SW480 (cell line): ENCODE measurements around the gene TMUB1.

Experiments used
- DNase-seq: peaks from one replicate; pipeline ENCODE4 v3.0.0-alpha.2; 2016; ENCODE audit warnings: low spot score

The TMUB1 gene

DNA sequence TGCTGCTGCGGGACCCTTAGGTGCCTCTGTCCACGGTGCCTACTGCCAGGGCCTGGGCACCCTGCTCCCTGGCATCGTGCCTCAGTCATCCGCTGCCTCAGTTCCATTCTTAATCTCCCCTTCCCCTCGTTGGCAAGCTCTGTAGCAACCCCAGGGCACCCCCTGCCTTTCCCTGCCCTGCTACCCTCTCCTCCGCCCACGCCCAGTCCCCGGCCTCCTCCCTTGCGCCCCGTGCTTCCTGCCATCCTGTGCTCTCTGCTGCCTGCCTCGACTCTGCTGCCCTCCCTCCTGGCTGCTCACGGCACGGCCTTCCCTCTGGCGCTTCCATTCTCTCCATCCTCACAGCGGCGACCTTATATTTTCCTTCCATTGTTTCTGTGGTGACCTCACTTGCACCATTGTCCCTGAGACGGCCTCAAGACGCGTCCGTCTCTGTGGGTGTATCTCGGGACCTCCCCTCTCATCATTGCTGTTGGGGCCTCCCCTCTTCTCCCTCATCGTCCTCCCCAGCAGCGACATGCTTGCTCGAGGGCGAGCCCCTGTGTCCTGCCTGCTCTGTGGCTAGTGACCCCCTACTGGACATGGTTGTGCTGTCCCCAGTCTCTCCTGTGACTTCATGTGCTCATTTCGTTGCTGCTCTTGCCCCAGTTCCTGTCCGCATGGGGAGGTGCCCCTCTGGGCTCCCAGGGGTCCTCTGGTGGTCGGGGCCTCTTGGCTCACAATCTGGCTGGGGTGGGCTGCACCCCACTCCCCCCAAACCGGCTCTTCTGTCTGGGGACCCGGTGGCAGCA lies 38.3 kb upstream of the TMUB1 start:
- no peak for DNase-seq

DNA sequence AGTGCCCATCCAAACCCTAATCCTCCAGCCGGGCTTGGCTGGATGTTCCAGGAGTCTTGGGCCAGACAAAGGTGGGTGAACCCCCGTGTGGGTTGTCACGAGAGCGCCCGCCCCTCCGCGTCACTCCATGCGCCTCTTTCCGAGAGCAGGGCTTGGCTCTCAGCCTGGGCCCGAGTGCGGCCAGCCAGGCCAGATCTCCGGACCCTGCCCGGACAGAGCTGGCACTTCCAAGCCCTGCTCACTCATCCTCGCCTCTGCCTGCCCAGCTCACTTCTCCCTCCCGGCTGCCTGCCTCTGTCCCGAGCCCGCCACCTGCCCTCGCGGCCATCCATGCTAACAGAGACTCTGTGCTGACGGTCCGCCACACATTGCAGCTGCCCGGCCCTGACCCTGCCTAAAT lies 37.6 kb upstream of the TMUB1 start:
- DNase-seq: no peak

DNA sequence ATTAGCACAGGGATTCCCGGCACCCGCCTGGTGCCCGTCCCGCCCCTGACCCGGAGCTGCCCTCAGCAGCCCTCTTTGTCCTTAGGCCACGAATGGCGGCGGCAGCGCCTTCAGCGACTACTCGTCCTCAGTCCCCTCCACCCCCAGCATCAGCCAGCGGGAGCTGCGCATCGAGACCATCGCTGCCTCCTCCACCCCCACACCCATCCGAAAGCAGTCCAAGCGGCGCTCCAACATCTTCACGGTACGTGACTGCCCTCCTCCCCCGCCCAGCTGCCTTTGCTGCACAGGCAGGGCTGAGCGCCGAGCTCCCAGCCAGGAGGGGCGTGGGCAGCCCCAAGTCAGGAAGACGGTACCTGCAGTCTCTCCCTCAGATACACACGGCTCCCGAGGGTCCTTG lies 36.6 kb upstream of the TMUB1 start:
- DNase-seq: no peak

DNA sequence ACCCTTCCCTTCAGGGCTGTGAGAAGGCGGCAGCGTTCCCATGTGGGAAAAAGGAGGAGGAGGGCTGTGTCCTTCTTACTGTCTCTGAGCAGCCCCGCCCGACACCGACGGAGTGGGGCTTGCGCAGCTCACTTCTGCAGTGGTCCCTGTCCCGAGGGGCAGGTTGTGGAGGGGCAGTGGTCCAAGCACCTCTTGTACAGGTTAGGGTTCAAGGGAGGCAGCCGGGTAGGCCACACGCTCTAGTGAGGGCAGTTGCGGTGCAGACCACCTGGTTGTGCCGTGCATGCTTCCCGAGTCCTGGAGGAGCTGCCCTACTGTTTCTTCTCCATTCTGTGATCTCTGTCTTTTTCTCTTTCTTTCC lies 35.7 kb upstream of the TMUB1 start:
- no peak for DNase-seq

DNA sequence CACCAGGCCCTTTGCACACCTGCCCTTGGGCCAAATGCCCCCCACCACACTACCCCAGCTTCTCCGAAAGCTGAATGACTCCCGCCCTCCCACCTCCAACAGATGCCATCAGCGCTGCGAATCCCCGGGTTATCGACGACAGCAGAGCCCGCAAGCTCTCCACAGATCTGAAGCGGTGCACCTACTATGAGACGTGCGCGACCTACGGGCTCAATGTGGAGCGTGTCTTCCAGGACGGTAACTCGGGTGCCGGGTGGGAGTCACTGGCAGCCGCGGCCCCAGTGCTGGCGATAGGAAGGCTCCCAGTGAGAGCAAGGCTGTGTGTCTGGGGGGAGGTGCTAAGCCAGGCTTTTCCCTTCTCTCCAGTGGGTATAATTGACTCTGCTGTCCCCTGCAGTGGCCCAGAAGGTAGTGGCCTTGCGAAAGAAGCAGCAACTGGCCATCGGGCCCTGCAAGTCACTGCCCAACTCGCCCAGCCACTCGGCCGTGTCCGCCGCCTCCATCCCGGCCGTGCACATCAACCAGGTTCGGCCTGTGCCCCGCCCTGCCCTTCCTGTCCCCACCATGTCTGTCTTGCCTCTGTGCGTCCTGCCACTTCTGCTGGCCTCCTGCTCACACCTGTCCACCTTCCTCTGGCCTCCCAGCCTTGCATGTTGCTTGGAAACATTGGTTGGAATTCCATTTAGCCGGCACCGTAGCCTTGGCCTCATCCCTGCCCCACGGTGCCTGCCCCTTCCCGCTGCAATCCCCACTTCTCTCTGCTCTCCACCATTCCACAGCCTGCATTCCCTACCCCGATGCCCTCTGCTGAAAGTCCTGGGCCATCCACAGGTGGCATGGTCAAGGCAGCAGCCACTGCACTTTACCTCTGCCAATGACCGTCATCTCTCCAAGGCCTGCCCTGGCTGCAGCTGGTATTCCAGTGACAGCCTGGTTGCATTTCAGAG lies 35.1 kb upstream of the TMUB1 start:
- DNase-seq: no peak

DNA sequence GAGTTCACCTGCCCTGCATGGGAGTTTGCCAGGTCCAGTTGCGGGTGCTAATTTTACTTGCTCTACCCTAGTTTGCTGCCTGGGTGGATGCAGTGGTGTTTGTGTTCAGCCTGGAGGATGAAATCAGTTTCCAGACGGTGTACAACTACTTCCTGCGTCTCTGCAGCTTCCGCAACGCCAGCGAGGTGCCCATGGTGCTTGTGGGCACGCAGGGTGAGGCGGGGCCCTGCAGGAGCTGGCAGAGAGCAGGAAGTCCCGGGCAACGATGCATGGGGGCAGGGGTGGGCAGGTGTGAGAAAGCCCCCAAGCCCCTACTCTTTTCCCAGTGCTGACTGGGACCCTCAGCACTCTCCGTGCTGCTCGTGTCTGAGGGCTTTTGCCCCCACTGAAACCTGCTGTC lies 34.3 kb upstream of the TMUB1 start:
- DNase-seq: no peak

DNA sequence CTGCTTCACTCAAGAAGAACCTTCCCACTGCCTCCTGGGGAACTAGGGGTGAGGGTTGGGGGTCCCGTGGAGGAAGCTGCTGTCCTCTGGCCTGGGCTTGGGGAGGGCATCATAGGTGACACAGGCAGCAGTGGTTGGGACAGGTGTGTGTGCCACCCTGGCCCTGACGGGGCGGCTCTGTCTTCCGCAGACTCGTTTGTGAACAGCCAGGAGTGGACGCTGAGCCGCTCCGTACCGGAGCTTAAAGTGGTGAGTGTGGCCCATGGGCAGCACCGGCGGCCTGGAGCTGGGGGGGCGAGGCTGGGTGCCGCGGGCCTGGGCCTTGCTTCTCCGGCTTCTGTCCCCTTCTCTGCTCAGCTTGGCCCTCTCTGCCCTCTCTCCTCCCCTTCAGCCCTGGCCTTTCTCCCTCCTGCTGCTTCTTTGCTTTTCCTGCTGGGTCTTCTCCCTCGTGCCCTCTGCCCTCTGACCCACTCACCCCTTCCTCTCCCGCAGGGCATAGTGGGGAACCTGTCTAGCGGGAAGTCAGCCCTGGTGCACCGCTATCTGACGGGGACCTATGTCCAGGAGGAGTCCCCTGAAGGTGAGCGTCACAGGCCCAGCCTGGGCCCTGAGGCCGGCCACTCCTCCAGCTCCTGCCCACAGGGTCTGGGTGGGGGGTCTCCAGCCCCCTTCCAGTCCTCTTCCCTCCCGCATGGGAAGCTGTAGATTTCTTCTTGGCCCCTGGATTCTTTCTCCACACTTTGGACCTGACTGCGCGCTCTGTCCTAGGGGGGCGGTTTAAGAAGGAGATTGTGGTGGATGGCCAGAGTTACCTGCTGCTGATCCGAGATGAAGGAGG lies 33.5 kb upstream of the TMUB1 start:
- DNase-seq: no peak

DNA sequence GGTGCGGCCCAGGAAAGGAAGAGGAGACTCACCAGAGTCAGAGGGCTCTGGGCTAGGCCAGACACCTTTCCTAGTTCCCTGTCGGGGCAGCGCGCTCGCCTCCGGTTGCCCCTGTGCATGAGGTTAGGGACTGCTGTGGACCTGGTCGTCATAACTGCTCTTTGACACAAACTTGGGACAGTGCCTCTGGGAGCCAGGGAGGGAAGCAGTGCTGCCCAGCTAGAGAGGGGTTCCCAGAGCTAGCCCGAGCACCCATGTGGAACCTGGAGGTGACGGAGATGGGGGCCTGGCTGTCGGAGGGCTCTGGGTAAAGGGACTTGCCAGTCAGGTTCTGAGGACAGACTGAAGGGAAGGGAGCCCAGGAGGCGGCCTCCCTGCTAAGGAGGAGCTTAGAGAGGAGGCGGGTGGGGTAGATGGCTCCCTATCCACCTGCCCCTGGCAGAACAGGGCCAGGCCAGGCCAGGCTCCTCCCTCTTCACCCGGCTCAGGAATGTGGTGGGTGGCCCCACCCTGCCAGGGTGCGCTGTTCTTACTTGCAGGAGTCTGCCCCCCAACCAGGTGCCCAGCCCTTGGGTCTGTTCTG lies 32.6 kb upstream of the TMUB1 start:
- DNase-seq: peak; percentile 84

DNA sequence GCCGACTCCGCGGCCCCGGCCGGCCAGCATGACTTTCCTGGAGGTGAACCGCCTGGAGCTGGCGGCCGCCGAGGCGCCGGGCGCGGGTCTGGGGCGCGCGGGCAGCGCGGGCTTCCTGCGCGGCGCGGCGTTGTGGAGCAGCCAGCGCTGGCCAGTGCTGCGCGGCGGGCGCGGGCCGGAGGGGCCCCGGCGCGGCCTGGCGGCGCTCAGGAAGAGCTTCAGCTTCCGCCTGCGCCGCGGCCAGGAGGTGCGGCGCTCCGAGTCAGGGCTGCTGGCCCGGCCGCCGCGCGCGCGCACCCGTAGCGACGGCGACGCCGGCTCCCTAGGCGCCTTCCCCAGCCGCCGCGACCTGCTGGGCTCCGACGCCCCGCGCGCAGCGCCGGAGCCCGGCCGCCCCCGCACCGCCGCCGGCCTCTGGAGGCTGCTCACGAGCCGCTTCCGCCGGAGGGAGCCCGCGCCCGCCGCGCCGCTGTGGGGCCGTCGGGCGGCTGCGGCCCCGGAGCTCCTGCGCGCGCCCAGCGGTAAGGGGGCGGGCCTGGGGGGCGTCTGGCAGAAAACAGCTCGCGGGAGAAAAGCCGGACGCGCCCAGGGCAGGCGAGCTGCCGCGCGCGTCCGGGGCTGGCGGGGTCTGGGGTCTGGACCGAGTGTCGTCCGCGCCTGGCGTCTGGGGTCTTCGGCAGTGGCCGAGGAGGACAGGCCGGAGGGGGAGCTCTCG lies 32.0 kb upstream of the TMUB1 start:
- no peak for DNase-seq

DNA sequence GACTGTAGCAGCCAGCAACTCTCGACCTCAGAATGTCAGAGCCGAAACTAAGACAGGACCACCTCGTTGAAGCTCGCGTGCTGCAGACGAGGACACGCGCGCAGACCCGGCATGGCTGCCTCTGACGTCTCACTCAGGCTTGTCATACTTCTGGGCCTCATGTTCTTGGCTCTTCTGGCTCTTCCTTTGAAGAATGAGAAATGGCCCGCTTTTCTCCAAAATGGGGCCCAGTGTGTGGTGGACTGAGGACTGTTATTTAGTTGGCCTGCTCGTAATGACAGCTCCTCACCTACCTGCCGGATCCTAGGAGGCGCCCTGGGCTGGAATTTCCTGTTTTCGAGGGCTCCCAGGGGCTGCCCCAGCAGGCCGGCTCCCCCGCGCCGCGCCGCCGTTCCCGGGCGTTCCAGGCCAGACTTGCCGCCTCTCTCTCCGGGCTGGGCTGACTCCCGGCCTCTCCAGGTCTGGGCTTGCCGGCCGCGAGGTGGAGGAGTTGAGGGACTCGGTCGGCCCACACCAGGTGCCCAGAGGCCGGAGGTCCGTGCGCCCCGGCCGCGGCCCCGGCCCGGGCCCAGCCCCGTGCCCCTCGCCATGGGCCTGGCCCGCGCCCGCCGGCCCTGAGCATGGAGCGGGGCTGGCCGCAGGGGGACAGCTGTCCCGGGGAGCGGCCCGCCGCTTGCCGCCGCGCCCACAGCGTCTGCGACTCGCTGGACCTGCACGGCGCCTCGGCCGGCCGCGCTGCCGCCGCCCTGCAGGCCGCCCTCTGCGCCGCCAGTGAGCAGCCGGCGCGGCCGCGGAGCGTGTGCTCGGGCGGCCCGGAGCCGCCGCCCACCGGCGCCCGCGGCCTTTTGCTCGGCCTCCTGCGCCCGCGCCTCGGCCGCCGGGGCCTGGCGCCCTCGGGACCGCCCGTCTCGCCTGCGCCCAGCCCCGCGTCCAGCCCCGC lies 31.1 kb upstream of the TMUB1 start:
- peak; percentile 26 for DNase-seq

DNA sequence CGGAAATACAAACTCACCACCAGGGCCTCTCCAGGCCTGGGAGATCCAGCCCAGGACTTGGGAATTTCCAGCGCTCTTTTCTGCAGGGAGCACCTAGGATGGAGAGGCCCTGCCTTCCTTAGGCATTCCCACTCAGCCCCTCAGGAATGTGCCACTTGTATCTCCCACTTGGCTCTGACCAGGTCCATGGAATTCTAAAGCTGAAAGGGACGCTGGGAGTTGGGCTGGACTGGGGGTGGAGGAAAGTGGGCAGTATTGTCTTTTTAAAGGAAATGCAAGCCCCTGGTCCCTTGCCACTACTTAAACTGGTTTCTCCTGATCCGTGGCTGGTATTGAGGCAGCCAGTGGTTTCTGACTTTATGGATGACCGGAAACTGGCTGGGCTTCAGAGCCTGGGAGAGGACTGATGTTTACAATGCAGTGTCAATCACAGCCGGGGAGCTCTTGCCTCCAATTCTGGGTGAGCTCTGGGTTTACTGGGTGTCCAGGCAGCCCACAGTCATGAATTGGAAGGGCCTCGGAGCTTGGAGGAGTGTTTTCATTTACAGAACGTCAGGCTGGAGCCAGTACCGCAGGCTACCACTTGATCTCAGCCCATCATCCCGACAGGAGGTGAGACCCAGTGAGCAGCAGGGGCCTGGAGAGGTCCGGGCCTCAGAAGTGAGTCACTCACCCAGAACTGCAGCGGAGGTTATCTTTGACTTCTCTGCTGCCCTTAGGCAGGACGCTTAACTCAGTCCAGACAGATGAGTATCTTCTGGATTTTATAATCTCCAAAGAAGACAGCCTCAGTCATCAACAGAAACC lies 30.3 kb upstream of the TMUB1 start:
- DNase-seq: peak; percentile 57

DNA sequence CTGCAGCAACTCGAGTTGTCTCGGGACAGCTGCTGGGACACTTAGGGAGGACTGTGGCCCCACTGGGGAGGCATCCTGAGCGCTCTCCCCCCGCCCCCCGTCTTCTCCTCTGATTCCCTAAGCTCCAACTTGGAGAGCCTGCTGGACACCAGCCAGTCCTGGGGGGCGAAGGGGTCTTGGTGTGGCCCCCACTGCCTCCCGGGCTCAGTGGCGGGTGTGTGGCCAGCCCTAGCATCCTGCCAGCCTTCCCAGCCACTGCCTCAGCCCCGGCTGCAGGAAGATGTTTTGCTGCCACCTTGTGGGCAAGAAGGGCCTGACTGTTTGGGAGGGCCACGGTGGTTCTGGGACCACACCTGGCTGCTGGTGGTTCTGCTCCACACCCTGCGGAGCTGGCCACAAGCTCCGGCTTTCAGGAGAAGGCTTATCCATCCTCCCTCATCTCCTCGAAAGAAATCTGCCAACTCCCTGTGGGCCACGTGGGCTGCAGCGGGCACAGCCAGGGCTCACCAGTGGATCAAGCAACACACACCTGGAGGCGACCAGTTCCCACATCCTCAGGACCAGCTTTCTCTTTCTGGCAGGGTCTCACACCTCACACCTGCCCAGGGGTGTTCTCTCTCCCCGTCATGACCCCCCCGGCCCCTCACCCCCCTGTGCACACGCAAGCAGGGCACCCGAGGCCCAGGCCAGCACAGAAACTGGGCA lies 27.8 kb upstream of the TMUB1 start:
- peak; percentile 51 for DNase-seq

DNA sequence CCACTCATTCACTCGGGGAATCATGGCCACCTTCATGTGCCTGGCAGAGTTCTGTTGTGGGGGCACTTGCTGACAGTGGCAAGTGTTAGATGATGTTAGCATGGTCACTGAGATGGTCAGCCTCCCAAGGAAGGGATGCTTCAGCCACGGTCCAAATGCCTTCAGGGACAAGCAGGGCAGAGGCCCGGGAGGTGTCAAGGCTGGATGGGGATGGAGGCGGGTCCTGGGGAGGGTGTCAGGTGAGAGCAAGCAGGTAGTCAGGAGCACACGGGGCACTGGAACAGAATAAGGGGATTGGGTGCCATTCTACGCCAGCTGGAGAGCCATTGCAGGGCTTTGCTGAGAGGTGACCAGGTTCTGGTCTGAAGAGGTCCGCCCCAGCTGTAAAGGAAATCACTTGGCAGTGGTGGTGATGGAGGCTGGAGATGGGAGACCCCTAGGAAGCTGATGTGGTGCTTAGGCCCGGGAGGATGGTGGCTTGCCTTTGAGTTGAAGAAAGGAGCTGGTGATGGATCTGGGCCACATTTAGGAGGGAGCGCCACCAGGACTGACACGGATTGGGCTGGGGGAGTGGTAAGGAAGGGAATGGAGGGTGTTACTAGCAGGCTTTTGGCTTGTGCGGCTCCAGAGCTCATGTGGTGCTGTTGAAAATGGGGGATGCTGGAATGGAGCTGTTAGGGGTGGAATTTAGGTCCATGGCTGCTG lies 27.1 kb upstream of the TMUB1 start:
- no peak for DNase-seq

DNA sequence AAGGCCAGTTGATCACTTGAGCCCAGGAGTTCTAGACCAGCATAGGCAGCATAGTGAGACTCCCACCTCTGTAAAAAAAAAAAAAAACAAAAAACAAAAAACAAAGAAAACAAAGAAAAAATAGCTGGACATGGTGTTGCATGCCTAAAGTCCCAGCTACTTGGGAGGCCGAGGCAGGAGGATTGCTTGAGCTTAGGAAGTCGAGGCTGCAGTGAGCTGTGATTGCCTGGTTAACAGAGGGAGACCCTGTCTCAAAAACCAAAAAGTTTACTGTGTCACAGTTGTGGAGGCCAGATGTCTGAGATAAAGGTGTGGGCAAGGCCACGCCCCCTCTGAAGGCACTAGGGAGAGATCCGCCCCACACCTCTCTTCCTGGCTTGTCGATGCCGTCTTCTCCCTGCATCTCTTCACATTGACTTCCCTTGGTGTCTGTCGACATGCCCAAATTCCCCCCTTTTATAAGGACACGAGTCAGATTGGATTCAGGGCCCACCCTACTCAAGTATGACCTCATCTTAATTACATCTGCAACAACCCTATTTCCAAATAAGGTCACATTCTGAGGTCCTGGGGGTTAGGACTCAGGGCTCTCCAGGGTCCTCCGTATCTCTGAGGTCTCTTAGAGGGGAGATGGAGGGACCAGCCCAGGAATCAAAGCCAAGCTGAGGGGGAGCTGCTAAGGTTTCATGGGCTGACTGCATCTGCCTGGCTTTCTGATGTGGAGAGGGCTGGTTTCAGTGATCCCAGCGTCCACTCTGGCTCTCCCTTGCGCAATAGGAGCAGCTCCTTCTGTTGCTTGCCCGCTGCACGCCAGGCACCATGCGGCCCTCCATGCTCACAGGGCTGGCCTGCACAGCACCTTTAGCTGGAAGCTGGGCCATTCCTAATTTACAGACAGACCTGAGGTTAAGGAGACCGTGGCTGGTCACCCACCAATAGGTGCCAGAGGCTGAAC lies 26.1 kb upstream of the TMUB1 start:
- DNase-seq: no peak

DNA sequence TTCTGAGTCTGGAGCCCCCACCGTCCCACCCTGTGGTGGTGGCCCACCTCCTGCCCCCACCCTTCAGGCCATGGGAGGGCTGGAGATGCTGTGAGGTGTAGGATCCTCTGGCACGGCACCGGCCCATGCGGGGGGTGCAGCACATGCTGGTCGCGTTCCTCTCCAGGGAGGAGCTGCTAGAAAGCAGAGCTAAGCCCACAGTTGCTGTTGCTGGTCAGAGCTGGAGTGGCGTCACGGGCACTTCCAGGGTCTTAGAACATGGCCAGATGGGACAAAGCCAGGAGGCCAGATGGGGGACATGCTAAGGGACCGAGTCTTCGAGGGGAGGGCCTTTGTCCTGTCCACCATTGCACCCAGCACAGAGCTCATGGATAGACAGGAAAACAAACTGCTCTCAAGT lies 24.6 kb upstream of the TMUB1 start:
- DNase-seq: no peak

DNA sequence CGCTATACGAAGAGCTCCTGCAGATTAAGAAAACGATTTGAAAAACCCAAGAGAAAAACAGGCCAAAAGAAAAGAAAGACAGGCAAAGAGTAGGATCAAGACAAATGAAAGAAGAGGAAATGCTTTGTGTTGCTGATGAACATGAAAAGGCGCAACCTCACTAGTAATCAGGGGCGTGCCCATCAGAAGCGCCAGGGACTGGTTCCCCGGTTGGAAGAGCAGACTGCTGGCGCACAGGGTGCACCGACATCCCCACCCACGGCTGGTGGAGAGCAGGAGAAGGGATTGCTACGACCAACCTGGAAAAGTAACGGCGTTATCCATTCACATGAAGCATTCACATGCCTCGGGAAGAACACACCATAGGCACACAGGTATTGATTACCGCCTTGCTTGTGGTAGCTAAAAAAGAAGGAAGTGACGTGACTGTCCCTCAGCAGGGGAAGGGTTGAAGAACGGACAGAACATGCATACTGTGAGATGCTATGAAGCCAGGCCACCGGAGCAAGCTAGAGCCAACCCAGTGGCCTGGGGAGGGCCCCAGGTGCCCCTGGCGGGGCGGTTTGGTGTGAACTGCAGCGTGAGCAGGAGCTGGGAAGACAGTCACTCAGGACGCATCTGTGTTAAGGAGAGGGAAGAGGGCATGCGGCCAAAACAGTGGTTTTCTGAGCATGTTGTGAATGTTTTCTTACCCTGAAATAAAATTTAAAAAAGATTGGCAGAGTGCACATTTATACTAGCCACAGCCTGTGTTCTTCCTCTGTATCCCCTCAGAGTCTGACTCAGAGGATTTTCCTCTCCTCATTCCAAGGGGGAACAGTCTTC lies 21.3 kb upstream of the TMUB1 start:
- no peak for DNase-seq
